Ramos (cell line): ENCODE data around the gene SLCO4A1.

Experiments
- in situ Hi-C: fragments of 300-500 bp; cut with MboI; formaldehyde crosslinking; loops from one replicate; pipeline ENCODE4 v1.14.3; 2022; ENCODE audit warnings: low sequenced_read_pairs; ENCODE audit not compliant: unreplicated experiment

SLCO4A1 gene

DNA sequence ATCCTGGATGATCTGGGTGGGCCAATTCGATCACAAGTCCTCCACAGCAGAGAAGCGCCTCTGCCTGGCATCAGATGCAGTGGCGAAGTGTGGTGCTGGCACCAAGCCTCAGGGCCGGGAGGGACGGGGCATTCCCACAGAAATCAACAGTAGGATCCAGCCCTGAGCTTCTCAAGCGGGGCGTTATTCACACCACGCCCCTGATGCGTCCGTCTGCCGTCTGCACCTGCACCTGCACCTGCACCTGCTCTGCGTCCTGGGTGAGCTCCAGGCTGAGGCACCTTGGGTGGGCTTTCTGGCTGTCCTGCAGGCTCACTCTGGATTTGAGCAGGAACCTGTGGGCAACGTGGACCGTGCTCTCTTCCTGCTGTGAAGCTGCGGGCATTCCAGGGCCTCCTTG is 52.6 kb downstream of the SLCO4A1 start:
- in situ Hi-C loops, result no loop called here

DNA sequence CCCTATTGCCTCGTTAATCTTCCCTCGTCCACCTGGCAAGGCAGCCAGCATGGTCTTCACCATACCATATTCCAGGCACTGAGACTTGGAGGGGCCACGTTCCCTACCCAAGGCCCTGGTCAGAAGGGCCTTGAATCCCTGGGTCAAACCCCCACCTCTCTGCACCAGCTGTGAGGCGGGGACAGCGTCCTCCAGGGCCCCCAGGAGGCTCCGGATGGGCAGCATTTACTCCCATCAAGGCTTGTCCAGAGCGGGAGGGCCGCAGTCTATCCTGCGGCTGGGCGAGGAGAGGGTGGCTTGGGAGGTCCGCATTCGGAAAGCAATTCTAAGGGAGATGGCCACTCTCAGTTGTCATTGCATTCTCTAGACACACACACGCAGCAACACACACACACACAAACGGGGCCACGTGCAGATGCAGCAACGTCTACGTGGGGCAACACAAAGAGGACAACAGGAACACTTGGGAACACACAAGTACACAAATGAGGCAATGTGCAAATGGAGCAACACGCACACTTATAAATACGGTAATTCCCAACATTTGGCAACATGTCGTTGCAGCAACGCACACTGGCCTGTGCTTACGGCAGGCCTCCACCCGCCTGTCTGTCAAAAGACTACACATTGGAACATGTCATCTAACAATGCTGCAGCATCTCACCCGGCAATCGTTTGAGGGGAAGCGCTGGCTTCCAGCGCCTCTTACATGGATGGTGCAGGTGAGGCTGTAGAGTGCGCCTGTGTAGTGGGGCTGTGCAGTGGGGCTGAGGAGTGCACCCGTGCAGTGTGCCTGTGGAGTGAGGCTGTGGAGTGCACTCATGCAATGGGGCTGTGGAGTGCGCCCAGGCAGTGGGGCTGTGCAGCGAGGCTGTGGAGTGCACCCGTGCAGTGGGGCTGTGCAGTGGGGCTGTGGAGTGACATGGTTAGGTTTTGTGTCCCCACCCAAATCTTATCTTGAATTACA is 53.4 kb downstream of the SLCO4A1 start:
- in situ Hi-C loops, result no loop called here

DNA sequence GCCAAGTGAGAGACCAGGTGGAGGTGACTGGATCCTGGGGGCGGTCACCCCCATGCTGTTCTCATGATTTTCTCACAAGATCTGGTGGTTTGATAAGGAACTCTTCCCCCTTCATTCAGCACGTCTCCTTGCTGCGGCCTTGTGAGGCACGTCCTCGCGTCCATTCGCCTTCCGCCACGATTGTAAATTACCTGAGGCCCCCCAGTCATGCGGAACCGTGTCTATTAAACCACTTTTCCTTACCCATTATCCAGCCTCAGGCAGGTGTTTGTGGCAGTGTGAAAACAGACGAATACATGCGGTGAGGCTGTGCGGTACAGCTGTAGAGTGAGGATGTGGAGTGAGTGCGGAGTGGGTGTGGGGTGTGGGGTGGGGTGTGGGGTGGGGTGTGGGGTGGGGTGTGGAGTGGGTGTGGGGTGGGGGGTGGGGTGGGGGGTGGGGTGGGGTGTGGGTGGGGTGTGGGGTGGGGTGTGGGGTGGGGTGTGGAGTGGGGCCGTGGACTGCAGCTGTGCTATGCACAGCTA is 54.2 kb downstream of the SLCO4A1 start:
- in situ Hi-C loops, result no loop called here

DNA sequence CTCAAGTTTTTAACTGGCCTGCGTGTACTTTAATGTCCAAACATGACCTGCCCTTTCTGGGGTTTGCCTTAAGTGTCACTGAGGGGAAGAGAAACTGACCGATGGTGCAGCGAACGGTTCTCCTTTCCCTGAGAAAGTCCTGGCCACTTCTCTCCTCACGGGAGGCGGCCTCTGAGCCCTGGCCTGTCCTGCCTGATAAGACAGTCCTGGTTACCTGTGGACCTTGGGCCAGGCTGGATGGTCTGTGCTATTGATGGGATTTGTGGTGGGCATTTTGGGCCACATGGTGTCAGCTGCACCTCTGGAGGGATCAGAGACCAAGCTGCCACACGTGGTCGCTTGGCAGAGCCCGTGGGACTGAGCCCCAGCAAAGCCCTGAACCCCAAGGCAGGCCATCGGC is 54.7 kb downstream of the SLCO4A1 start:
- in situ Hi-C loops, result no loop called here

DNA sequence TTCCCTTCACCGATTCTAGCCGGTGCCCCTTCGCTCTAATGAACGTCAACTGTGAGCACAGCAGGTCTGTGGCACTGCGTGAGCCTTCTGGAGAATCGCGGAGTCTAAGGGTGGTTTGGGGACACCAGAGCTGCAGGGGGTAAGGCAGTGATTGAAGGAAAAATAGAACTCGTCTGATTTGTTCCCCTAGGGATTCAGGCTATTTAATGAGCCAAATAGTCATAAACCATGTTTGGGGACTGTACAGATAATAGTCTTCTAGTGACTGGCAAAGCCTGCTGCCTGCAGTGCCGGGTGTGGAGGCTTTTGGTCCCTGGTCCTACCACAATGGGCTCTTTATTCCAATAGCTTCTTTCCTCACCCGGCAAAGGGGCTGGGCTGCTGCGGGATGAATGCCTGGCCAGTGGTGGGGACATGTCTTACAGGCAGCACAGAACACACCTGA is 55.2 kb downstream of the SLCO4A1 start:
- in situ Hi-C loops, result no loop called here

DNA sequence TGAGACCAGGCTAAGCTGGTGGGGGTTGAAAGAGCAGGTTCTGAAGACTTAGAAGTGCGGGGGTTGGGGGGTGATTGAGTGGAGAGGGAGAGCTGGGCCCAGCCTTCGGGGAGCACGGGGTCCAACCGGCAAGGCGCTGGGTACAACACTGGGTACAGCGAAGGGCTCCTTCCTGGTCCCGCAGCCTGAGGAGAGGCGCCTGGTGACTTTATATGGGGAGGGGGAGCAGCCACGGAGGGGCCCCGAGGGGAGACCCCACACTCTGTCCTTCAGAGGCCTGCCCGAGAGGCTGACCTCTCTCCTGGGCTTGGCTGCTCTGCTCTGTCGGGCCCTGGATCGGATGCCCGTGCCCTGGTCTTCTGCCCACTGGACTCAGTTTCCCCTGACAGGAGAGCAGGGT is 55.9 kb downstream of the SLCO4A1 start:
- in situ Hi-C loops, result no loop called here

DNA sequence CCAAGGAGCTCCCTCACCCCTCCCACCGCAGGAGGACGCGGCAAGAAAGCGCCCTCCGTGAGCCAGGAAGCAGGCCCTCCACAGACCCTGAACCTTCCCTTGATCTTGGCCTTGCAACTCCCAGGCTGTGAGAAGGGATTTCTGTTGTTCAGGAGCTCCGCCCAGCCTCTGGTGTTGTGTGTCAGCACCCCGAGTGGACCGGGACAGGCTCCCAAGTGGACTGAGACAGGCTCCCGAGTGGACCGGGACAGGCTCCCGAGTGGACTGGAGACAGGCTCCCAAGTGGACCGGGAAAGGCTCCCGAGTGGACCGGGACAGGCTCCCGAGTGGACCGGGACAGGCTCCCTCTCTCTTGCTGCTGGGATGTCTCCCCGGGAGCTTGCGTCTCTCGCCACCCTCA is 57.0 kb downstream of the SLCO4A1 start:
- in situ Hi-C loops, result no loop called here

DNA sequence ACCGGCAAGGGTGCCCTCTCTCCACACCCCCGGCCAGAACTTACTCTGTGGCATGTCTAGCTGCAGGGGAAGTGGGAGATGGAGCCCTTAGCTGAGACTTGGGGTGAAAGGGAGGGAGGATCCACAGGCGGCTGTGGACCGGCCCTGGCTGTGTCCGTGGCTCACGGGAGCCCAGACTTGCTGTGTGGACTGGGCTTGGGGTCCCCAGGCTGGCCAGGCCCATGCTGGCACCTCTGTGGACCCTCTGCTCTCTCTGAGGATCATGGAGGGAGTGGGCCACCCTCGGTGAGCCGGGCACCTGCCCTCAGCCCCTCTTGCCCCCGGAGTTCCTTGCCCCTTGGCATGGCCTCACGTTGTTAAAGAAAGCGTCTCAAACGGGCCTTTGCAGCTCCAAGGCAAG is 57.4 kb downstream of the SLCO4A1 start:
- in situ Hi-C loops, result no loop called here

DNA sequence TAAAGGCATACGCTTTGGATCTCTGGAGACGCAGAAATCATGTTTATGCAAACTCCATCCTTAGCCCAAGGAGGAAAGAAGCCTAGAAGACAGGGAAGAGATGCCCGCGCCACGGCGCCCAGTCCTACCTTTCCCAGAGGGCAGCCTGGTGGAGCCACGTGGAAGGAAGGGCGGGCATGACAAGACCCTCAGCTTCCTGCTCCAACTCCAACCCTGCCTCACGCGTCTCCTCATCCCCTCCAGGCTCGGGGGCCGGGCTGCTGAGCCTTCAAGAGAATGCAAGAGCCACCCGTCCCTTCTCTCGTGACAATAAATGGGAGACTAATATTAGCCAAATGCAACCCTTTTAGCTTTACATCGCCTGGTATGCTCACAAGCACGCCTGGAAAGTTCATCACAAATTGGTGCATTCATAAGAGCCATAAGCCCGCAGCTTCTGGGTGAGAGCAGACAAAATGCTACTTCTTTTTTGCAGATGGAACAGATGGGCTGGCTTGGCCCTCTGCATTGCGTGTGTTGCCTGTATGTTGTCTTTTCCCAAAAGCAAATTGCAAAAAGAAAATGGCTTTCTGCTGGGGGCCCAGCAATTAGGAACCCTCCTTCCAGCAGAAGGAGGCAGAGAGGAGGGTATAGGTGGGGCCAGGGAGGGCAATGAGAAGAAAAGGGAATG is 58.1 kb downstream of the SLCO4A1 start:
- in situ Hi-C loops, result no loop called here

DNA sequence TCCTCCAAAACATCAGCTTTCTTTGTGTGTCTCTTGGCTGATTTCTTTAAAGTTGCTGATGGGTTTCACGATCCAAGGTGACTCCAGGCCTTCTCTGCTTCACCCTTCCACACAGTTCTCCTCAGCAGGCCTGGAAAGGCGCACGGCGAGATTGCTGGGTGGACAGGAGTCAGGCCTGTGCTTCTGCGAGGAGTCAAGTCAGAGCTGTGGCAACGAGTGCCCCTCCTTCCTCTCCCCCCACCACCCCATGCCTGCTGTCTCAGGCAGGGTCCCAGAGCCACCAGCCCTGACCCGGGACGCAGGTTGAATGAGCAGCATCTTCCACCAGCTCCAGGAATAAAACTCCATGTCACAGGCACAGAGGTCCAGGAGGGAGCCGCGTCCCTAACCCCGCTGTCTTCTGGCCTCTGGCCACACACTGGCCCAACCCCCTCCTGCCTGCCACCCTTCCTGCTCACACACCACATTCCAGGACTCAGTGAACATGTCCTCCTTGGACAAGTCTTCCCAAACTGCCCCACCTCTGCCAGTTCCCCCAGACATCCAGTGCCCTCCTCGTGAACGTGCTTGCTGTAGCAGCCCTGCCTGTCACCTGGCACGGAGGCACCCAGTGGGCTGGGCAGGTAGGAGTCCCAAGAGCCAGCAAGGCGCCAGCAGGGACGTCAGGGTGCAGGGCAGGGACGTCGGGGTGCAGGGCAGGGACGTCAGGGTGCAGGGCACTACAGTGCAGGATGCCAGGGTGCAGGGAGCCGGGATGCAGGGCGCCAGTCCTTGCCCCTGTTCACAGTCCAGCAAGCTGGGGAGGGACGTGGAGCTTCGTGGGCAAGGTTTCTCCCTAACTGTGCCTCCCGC is 59.1 kb downstream of the SLCO4A1 start:
- in situ Hi-C loops, result no loop called here

DNA sequence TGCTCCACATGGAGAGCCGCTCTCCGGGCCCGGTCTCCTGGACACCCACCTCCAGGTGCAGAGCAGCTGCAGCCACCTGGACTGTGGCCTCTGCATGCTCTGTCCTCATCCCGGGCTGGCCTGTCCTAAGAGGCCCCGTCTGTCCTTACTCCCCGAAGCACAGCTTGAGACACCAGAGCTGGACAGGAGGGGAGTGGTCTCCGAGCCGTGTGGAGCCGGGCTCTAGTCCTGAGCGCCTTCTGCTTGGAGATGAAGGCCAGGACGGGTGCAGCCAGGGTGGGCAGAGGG is 59.7 kb downstream of the SLCO4A1 start:
- in situ Hi-C loops, result no loop called here

DNA sequence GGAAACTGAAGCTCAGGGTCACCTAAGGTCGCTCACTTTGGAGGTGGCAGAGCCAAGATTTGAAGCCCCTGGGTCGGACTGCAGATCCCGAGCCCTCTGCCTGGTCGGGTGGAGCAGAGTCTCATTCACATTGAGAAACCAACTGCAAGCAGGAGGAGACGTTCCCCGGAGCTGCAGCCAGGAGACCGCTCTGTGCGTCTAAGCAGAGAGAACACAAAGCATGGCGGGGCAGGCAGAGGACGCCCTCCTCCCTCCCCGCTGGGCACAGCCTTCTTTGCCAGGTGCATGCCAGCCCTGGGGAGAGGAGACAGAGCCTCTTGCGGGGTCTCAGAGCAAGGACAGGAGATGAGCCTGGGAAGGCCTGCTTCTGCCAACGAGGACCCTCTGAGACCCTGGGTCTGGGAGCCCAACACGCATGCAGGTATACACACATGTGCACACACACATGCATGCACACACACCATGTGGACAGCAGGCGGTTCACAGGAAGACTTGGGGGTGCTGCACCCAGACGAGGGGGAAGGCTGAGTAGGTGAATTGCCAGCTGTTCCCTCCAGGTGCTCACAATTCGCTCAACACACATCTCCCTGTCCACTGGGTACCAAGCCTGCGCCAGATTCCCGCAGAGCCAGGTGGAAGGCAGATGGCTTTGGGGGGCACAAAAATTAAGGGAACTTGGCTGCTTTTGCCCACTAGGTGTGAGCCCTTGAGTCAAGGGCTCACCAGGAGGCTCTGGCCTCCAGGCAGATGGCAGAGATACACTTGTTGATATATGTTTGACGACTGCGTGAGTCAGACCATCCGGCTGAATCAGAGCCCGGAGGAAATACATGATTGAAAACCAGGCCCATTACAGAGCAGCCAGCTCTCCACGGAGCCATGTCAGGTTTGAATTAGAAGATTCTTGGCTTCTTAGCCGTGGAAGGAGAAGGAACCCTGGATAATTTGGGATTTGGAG is 60.9 kb downstream of the SLCO4A1 start:
- in situ Hi-C loops, result no loop called here

DNA sequence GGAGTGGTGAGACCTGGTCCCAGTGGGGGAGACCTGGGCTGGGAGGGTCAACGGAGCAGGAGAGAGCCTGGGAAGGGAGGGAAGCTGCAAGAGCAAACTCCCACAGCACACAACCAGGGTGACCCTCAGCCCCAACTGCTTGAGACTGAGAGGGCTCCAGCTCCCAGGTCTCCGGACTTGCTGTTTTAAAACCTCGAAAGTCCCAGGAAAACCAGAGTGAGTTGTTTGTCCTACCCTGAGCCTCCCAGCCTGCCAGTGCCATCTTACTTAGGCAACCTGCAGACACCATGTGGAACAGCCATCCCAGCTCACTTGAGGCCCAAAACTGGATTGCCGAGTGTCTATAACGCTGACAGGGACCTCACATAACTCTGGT is 61.5 kb downstream of the SLCO4A1 start:
- in situ Hi-C loops, result no loop called here

DNA sequence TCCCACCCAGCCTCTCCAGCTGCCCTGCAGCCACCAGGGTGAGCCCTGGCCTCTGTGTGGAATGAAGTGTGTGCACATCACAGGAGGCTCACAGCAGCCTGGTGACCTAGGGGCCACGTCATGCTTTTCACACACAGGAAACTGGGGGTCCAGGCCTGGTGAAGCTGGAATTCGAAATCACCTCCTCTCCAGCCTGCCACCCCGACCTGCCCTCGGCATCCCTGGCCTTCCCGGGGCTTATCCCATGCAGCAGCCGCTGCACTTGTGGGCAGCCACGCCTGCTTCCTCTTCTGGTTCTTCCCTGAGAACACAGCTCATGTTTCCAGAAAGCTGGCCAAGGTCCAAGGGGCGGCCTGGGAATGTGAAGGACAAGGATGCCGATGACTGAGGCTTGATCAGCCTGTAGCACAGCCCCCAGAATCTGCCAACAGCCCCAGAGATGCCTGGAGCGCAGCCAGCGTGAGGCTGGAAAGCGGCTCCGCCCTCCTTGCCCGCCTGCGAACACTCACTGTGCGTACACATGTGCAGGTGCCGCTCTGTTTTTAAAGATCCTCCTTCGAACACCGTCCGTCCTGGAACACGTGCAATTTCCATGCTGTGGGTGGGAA is 62.1 kb downstream of the SLCO4A1 start:
- in situ Hi-C loops, result no loop called here

DNA sequence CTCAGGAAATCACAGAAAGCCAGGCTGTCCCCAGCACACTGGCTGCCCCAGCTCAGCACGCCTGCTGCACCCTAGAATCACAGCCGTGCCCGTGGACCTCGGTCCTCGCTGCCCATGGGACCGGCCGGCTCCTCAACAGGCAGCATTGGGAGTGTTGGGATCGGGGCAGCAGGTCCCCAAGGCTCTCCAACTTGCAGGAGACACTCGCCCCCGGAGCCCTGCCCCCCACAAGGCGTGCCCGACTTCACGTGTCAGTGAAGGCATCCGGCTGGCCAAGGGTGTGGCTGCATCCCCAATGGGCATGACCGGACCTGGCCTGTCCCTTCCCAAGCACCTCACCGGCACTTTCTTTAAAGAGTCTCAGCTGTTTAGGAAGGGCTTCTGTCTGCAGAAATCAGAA is 63.3 kb downstream of the SLCO4A1 start:
- in situ Hi-C loops, result no loop called here

DNA sequence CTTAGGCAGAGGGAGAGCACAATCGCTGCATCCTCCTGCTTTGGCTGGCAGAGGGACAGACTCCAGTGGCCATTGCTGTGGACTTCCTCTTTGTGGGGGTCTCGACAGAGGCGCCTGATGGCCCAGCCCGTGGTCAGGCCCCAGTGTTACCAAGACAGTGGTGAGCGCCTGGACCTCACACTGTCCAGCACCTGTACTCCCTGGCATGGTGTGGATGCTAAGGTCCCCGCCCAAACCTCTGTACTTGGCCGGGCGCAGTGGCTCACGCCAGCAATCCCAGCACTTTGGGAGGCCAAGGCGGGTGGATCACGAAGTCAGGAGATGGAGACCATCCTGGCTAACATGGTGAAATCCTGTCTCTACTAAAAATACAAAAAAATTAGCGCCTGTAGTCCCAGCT is 64.0 kb downstream of the SLCO4A1 start:
- in situ Hi-C loops, result no loop called here

DNA sequence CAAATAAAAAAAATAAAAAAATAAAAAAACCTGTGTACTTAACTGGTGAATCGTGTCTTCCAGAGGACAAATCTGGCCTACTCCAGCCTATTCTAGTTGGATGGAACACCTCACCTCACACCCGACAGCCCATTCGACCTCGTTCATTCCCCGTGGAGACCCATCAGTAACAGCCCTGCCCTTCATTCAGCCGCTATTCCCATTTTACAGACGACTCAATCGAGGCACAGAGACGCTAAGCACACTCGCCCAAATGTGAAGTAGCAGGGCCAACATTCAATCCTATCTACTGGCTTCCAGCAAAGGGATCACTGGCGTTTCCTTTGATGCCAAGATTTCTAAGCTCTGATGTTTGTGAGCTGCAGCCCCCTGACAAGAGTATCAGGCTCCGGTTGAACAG is 64.6 kb downstream of the SLCO4A1 start:
- in situ Hi-C loops, result no loop called here

DNA sequence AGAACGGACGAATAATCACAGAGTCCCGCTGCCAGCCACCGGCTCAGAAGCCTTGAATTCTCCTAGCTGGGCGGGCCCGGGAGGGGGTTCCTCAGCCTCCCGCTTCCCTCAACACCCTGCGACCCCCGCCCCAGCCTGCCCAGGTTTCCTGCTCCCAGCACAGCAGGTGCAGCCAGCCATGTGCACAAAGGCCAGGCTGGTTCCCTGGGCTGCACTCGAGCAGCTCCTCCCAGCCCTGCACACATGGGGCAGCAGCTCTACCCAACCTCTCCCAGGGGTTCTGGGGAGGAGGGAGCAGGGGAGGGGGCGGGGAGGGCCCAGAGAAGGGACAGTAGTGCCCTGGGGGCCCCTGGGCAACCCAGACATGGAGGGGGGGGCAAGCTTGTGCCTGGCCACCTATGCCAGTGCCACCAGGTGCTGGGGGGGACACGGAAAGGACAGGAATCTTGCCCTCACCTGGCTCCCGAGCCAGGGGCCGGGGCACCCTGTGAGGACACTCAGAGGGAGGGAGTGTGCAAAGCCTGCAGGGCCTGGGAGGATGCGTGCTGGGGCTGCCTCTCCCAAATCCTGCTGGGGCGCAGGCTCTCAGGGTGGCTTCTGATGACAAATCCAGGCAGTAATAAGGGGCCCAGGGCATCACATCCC is 65.1 kb downstream of the SLCO4A1 start:
- in situ Hi-C loops, result no loop called here
